GM12874 (cell line): ENCODE measurements around the gene TRIO.

ENCODE experiments used
- TF ChIP-seq, protein P1 (sequence below): IDR thresholded peaks from 2 replicates; pipeline ENCODE4 v1.5.1; 2011; ENCODE audit warnings: low read depth, mild to moderate bottlenecking, control low read depth, low read length, moderate library complexity; ENCODE audit not compliant: insufficient read depth

Gene TRIO

DNA sequence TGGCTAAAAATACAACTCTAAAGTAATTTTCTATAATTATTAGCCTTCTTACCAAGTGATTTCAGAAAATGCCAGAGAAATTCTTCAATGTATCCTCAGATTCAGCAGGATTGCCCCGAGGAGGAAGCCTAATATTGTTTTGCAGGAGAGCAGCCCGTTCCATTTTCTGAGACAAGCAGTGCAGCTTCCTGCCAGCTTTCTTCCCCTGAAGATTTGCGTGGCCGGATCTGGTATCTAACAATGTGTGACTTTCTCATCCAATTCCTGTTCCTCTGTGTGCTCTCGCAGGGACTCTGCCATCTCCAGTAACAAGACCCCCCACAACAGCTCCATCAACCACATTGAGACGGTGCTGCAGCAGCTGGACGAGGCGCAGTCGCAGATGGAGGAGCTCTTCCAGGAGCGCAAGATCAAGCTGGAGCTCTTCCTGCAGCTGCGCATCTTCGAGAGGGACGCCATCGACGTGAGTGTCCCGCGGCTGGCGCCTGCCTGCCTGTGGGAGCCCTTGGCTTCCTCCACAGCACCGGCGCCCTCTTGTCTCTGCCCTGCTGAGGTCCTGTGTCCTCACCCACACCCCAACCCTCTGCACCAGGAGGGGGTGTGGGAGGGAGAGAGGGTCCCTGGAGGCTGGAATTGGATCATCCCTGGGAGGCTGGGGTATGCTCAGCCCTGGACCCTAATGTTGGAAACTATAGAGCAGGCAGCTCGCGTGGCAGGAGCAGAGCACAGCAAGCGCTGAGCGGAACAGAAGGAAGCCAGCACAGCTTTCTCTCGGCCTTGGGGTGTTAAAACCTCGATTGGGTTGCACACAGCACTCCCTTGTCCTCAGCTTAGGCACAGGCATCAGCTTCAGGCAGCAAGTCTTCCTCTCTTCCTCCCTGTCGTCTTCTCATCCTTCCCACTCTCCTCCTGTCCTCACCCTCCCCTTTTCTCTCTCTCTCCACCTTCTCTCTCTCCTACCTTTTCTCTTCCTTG lies 216.2 kb downstream of the TRIO start:
- TF ChIP-seq, protein P1, sequence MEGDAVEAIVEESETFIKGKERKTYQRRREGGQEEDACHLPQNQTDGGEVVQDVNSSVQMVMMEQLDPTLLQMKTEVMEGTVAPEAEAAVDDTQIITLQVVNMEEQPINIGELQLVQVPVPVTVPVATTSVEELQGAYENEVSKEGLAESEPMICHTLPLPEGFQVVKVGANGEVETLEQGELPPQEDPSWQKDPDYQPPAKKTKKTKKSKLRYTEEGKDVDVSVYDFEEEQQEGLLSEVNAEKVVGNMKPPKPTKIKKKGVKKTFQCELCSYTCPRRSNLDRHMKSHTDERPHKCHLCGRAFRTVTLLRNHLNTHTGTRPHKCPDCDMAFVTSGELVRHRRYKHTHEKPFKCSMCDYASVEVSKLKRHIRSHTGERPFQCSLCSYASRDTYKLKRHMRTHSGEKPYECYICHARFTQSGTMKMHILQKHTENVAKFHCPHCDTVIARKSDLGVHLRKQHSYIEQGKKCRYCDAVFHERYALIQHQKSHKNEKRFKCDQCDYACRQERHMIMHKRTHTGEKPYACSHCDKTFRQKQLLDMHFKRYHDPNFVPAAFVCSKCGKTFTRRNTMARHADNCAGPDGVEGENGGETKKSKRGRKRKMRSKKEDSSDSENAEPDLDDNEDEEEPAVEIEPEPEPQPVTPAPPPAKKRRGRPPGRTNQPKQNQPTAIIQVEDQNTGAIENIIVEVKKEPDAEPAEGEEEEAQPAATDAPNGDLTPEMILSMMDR = no peak

DNA sequence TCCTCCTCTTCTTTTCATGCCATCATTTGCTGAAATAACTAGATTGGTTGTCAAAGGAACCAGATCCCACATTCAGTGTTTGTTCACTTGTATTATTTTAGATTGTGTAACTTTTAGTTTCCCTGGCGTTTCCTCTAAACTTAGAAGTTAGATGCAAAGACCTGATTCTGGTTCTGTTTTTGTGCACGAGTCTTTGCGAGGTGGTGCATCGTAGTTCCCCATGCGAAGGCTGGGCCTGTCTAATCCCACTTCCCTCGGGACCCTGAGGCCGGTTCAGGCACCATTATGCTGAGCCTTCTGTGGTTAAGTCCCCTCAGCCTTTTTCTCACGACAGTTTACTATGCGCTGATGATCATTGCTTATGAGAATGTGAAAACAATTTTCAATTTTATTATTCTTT lies 219.3 kb downstream of the TRIO start:
- TF ChIP-seq, protein P1 = no peak

DNA sequence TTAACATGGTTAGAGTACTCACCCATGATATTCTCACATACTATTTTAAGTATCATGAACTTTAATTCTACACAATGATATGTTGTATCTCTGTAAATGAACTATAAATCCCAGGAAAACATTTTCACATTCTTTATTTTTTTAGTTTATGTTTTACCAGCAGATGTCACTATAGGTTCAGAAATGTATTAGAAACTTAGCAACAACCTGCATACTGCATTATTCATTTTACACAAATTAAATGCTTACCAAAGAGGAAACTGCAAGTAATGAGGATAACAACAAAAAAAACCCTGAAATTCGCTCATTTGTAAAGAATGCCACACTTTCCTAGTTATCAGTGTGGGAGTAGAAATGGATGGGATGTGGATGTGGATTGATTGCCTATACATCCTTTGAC lies 221.0 kb downstream of the TRIO start:
- TF ChIP-seq, protein P1 = no peak

DNA sequence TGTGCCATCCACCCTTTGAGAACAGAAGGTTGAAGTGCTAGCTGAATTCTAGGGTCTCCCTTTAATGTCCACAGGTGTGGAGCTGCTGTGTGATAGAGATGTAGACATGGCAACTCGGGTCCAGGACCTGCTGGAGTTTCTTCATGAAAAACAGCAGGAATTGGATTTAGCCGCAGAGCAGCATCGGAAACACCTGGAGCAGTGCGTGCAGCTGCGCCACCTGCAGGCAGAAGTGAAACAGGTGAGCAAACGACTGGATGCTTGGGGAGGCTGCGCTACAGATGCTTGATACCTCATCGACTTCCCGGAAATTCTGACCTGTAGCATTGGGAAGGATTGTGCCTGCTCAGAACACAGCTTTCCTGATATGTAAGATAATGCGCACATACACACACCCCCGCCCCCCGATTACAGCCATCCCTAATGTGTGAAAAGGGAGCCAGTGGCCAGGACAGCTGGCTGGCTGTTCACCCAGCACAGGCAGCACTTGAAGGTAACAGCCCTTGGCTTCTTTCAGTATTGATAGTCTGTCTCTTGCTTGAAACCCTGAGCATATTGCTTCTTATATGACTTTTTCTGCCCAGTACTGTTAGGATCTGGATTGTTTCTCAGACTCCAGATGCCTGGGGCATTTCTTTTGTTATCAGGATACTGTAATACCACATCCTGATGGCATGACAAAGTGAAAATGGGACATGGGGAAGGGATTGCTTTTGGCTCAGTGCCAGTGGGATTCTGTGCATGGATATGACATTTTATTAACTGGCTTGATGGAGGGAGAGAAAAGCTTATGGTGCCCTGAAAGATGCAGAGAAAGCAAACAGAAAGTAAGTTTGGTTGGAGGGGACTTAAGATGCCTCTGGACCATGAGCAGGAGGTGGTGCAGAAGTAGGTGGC lies 221.7 kb downstream of the TRIO start:
- TF ChIP-seq, protein P1 = peak; percentile 73

DNA sequence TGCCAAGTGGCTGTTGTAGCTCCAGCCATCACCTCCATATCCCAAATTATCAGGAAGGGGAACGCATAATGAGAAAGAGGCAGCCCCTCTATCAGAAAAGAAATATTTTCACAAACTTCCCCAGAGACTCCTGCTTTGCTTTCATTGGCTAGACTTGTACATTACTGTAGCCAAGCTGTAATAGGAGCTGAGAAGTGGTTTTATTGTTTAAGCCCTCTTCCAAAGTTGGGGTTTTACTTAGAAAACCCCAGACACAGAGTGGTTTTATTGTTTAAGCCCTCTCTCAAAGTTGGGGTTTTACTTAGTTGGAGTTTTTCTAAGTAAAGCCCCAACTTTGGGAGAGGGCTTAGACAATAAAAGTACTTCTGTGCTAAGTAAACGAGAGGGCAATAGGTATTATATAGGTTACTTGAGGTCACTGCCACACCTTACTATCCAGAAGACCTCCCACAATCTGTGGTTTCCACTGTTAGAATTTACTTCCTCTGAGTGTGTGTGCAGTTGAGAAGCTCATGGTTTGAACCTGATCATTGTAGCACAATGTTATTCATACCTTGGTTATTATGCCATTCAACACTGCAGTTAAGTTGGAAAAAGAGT lies 222.8 kb downstream of the TRIO start:
- TF ChIP-seq, protein P1 = no peak

DNA sequence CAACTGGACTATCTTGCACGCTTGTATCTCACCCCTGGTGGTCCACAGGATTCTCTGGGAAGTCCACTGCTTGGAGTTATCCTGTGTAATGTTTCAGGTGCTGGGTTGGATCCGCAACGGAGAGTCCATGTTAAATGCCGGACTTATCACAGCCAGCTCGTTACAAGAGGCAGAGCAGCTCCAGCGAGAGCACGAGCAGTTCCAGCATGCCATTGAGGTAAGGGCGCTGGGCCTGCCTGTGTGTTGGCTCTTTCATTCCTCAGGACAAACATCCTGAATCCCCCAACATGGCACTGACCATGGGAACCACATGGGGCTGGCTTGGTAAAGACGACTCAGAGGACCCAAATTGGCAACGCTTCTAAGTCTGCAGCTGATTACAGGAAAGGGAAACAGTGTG lies 223.6 kb downstream of the TRIO start:
- TF ChIP-seq, protein P1 = no peak

DNA sequence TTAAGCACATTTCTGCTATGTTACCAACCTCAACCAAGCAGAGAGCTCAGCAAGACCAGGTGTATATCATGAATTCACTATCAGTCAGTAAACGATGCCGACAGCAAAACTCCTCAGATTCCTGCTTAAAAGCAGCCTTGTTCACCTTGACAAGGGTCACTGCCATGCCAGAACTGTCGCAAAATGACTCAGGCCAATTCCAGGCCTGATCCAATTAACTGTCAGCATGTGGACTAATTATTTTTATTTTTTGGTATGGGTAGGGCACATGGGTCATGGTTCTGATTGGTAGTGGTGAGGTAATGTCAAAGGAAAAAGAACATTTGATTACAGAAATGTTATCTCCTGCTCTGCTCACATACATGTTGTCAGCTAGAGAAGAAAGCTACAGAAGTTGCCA lies 224.2 kb downstream of the TRIO start:
- TF ChIP-seq, protein P1 = no peak
